GM12874 (cell line): ENCODE measurements around the gene CDYL2.

Source experiments
- TF ChIP-seq, protein P1 (sequence below): IDR thresholded peaks from 2 replicates; pipeline ENCODE4 v1.5.1; 2011; ENCODE audit warnings: low read depth, mild to moderate bottlenecking, control low read depth, low read length, moderate library complexity; ENCODE audit not compliant: insufficient read depth

Gene CDYL2

DNA sequence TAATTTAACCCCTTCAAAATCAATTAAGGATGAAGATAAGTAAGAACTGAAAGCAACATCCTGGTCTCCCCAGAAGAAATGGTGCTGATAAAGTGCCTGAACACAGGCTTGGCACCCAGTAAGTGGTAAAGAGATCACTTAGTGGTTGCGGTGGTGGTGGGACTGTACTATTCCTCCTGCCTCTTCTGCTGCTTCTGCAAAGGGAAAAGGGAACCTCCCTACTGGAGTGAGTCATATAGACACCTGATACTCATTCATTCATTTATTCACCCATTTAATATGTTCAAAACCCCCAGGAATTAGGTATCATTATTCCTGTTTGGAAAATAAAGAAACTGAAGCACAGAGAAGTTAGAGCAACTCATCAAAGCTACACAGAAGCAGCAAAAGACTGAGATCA is 60.6 kb downstream of the CDYL2 start:
- TF ChIP-seq, protein P1, sequence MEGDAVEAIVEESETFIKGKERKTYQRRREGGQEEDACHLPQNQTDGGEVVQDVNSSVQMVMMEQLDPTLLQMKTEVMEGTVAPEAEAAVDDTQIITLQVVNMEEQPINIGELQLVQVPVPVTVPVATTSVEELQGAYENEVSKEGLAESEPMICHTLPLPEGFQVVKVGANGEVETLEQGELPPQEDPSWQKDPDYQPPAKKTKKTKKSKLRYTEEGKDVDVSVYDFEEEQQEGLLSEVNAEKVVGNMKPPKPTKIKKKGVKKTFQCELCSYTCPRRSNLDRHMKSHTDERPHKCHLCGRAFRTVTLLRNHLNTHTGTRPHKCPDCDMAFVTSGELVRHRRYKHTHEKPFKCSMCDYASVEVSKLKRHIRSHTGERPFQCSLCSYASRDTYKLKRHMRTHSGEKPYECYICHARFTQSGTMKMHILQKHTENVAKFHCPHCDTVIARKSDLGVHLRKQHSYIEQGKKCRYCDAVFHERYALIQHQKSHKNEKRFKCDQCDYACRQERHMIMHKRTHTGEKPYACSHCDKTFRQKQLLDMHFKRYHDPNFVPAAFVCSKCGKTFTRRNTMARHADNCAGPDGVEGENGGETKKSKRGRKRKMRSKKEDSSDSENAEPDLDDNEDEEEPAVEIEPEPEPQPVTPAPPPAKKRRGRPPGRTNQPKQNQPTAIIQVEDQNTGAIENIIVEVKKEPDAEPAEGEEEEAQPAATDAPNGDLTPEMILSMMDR = no peak

DNA sequence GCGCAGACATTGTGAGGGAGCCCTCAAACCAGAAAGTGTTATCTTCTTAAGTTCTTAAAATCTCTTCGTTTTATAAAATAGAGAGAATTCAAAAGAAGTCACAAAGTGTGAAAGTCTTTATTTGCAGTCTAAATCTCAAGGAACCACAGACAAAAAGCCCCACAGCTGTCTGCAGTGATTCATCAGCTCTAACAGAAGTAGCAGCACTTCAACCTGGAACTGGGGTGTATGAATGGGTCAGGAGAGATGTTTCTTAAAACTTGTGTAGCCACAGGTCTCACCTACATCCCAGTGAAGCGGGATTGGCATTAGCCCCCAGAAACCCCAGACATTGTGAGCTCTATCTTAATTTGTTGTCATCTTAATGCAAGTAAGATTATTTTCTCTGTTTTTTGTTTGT is 61.1 kb downstream of the CDYL2 start:
- TF ChIP-seq, protein P1 = no peak

DNA sequence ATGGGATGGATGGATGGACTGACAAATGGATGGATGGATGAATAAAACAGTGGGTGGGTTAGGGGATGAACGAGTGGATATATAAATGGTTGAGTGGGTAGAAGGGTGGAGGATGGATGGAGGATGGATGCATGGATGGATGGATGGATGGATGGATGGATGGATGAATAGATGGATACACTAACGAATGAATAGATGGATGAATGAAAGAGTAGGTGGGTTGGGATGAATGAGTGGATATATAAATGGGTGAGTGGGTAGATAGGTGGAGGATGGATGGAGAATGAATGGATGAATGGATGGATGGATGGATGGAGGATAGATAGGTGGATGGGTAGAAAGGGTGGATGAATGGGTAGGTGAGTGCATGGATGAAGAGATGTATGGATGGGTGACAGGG is 62.1 kb downstream of the CDYL2 start:
- TF ChIP-seq, protein P1 = no peak

DNA sequence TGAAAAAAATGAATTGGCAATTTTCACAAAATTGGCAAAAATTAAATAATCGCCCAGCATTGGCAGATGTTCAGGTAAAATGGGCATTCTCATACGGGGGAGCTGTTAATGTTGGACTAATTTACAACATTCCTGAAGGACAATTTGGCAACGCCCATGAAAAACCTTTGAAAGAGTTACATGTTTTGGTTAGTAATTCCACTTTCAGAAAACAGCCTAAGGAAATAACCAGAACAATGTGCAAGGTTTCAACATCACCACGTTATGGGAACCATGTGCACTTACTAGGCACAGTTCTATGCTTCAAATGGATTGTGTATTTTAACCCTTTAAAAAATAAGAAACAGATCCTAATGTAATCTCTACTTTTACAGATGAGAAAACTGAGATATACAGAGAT is 62.7 kb downstream of the CDYL2 start:
- TF ChIP-seq, protein P1 = no peak

DNA sequence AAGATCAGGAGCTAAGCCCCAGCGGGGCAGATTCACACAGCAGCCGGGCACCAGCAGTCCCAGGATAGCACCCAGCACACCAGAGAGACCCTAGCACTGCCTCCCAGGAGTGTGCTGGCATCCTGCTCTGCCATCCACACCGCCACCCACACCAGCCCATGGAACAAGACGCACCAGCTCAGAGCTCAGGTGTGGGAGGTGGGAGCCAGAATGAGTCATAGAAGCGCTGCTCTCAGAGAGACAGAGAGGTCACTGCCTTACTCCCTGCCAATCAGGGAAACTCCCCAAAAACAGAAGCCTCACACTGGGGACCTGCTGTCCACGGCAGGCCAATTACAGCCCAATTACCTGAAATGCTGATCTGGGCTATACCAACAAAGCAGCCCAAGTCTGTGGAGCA is 64.9 kb downstream of the CDYL2 start:
- TF ChIP-seq, protein P1 = no peak

DNA sequence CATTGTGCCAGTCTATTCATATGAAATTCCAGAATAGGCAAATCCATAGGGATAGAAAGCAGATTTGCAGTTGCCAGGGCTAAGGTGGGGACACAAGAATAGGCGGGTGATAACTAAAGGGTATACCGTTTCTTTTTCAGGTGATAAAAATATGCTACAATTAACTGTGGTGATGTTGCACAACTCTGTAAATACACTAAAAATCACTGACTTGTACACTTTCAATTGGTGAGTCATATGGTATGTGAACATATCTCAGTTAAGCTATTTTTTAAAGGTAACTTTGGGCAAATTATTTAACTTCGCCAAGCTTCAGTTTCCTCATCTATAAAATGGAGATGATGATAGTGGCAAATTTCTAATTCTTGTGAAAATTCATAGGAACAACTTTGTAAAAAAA is 65.9 kb downstream of the CDYL2 start:
- TF ChIP-seq, protein P1 = no peak

DNA sequence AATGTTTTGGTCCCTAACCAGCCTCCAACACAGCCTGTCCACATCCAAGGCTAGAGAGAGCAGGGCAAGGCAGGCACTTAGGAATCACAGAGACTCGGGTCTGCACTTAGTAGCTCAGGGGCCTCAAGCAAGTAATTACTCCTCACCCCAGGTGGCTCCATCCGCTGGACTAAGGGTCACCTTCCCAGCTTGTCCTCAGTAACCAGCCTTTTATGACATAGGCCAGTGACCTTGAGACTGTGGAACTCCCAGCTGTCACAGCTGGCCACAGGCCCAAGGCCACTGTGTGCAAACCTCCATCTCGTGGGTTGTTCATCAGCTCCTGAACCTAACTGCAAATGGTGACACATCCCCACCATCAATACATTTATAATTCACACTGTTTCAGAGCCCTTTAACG is 68.6 kb downstream of the CDYL2 start:
- TF ChIP-seq, protein P1 = no peak

DNA sequence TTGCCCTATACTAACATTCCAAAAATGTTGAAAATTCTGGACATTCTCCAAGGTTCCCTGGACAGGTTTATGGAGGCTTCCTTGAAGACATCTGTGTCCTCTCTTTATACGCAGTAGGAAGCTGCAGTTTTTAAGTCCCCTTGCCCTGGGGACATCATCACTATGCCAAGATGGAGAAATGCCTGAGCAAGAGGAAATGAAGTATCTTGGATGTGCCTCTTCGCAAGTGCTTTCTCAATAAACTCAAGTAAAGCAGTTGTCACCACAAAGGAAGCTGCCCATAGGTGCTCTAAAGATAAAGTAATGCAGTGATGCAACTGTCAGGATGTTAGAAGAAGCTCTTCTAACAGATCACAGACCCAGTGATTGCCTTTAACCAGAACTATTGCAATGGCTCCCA is 71.0 kb downstream of the CDYL2 start:
- TF ChIP-seq, protein P1 = no peak
